ENCODE data around the gene ZMYM4.

The ZMYM4 gene

DNA sequence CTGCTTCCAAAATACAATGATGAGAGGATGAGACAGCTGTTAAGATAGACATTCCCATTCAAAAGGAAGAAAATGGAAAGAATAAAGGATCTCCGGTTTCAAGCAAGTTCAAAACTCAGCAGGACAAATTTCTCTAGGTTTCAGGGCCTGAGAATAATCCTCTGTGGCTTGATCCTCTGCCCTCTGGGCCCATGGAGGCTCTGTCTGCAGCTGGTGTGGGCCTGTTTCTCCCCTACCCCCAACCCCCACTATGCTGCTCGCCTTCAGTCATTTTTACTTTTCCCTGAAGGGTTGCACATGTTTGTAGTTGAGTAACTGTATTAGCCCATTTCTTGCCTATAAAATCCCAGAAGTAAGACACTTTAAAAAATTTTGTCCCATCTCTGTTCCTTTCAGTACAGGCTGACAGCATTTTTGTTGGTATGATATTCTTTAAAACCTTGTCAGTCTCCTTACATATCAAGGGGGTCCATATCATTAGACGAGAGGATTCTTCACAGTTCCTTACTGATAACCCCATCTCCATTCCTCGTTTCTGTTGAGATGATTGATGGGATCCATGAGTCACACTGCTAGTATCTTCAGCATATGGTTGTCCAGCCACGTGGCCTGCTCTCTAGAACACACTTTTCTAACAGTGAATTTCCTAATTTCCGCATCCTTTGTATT, 10.5 kb downstream of the ZMYM4 start:
- DNase-seq (ENCODE audit: low read depth in 2 of 2): no peak

DNA sequence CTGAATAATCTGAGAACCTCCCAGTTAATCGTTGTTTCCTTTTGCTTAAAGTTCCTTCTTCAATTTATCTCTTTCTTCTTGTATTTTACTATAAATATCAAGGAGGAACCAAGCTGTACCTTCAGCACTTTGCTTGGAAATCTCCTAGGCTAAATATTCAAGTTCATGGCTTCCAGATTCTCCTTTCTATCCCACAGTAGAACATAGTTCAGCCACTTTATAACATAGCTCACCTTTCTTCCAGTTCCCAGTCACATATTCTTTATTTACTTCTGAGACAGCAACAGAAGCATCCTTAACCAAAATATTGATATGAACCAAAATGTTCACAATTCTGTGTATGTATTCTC, 11.0 kb downstream of the ZMYM4 start:
- no peak for DNase-seq (ENCODE audit: low read depth in 2 of 2)

DNA sequence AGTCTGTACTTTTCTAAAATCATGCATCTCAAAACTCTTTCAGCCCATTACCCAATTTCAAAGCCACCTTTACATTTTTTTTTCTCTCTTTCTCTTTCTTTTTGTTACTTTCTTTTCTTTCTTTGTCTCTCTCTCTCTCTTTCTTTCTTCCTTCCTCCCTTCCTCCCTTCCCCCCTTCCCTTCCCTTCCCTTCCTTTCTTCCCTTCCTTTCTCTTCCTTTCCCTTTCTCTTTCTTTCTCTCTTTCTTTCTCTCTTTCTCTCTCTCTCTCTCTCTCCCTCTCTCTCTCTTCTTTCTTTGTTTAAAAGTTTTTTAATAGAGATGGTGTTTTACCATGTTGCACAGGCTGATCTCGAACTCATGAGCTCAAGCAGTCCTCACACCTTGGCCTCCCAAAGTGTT, 11.5 kb downstream of the ZMYM4 start:
- DNase-seq (ENCODE audit: low read depth in 2 of 2): no peak

DNA sequence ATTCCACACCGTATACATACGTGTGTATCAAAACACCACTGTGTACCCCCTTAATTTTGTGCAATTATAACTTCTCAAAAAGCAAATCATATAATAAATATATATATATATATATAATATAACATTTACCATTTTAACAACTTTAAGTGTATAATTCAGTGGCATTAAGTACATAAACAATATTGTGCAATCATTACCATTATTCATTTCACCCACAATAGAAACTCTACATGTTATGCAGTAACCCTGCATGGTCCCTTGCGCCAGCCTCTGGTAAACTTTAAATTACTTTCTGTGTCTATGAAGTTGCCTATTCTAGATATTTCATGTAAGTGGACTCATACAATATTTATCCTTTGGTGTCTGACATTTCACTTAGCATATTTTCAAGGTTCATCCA, 13.1 kb downstream of the ZMYM4 start:
- no peak for DNase-seq (ENCODE audit: low read depth in 2 of 2)

- DNase-seq (ENCODE audit: low read depth in 2 of 2): no peak
Measured at GRCh38 chr1:35282172-35282571, 13.7 kb downstream of the ZMYM4 start.

DNA sequence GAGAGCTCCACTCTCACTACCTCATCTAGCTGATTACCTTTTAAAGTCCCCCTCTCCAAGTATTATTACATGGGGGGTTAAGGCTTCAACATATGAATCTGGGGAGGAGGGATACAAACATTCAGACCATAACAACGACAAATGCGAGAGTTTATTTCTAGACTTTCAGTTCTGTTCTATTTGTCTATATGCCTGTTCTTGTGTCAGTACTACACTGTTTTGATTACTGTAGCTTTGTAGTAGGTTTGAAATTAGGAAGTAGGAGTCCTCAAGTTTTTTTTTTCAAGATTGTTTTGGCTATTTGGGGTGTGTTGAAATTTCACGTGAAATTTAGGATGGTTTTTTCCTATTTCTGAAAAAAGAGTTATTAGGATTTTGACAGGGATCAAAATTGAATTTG, 16.3 kb downstream of the ZMYM4 start:
- DNase-seq (ENCODE audit: low read depth in 2 of 2): no peak

- DNase-seq (ENCODE audit: low read depth in 2 of 2): no peak
Measured at GRCh38 chr1:35285771-35286606, 17.5 kb downstream of the ZMYM4 start.

DNA sequence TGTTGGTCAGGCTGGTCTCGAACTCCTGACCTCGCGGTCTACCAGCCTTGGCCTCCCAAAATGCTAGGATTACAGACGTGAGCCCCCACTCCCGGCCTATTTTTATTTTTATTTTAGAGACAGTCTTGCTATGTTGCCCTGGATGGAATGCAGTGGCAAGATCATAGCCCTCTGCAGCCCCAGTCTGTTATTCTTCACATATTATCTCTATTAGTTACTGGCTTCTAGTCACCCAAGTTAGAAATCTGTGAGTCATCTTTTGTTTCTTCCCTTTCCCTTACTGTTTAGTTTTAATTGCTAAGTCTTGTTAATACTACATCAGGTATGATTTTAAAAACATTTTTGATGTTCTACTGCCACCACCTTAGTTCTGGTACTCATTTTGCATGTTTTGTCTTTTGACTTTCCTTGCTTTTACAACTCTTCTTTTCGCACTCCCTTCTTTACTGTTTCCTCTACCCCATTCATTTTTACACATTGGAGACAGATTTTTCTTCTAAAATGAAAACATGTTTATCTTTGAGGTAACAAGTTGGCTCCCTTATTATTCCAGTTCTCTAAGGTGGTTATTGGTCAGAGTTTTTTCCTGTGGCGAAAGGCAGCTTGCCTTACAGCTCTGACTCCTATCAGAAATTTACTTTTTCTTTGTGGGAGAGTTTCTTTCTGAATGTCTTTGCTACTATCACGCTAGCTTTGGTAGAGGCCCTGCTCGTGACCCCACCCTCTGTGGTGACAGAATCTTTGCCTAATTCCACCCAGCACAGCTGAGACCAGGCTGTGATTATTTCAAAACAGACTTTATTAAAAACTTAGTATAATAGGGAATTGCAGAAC, 19.5 kb downstream of the ZMYM4 start:
- no peak for DNase-seq (ENCODE audit: low read depth in 2 of 2)

DNA sequence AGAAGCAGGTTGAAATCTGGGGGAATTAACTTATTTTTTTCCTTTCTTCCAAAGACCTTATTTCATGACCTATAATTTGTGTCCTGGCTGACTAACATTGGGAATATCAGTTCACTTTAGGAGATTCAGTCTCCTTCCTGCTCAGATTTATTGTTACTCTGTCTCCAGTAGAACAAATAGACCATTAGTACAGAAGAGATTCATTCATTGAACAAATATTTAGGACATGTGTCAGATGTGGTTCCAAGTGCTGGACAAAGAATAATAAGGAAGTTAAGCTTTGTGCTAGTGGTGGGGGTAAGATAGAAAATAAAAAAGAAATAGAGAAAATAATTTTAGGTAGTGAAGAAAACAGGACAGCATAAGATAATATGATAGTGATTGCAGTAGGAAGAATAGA, 20.3 kb downstream of the ZMYM4 start:
- DNase-seq (ENCODE audit: low read depth in 2 of 2): no peak

DNA sequence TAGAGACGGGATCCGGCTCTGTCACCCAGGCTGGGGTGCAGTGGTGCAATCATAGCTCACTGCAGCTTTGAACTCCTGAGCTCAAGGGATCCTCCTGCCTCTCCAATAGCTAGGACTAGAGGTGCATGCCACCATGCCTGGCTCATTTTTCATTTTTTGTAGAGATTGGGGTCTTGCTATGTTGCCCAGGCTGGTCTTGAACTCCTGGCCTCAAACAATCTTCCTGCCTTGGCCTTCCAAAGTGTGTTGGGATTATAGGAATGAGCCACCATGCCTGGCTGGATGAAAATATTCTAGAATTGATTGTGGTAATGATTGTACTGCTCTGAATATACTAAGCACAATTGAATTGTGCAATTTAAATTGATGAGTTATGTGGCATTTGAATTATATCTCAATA, 21.9 kb downstream of the ZMYM4 start:
- DNase-seq (ENCODE audit: low read depth in 2 of 2): no peak

DNA sequence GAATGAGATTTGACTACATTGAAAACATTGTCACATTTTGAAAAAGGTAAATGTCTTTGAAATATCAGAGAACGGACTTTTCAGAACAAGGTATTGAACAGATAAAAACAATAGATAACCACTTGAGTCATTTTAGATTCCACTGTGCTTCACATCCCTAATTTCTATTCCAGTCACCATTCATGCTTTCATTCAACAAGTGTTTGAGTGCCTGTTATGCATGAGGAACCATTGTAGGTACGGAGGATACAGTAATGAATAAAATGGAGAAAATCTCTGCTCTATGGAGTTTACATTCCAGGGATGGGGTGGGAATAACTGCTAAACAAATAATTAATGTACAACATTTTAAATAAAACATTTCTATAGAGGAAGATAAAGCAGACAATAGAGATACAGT, 26.3 kb downstream of the ZMYM4 start:
- no peak for DNase-seq (ENCODE audit: low read depth in 2 of 2)

GRCh38 chr1:35297886-35298285, 29.4 kb downstream of the ZMYM4 start:
- DNase-seq (ENCODE audit: low read depth in 2 of 2): no peak

GRCh38 chr1:35298464-35298863, 30.0 kb downstream of the ZMYM4 start:
- DNase-seq (ENCODE audit: low read depth in 2 of 2): no peak

DNA sequence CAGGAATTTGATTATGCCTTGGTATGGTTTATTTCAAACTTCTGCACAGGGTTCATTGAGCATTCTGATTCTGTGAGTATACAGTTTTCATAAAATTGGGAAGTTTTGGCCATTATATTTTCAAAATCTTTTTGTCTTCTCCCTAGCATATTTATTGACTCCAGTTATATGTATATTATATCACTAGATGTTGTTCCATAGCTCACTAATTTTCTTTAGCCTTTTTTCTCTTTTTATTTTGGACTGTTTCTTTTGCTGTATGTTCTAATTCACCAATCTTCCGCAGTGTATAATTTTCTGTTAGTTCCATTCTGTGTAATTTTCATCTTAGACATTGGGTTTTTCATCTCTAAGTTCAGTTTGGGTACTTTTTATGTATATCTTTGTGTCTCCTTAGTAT, 31.9 kb downstream of the ZMYM4 start:
- DNase-seq (ENCODE audit: low read depth in 2 of 2): no peak

GRCh38 chr1:35301674-35302392, 33.3 kb downstream of the ZMYM4 start:
- DNase-seq (ENCODE audit: low read depth in 2 of 2): no peak

DNA sequence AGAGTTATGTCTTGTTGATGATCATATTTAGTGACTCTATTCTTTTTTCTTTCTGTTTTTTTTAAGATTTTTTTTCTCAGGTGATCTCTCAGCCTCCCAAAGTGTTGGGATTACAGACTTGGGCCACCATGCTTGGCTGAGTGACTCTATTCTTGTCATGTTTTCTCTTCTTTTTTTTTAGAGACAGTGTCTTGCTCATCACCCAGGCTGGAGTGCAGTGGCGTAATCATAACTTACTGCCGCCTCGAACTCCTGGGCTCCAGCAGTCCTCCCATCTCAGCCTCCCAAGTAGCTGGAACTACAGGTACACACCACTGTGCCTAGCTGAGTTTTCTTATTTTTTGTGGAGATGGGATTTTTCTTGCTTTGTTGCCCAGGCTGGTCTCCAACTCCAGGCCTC, 36.9 kb downstream of the ZMYM4 start:
- no peak for DNase-seq (ENCODE audit: low read depth in 2 of 2)

DNA sequence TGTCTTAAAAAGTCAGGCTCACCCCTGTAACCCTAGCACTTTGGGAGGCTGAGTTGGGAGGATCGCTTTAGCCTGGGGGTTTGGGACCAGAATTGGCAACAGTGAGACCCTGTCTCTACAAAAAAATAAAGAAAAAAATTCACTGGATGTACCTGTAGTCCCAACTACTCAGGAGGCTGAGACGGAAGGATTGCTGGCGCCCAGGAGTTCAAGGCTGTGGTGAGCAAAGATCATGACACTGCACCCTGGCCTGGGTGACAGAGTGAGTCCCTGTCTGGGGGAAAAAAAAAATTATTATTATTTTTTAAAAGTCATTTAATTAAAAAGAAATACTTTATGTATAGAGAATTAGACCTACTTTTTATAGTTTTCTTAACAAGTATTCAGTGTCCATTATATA, 47.1 kb downstream of the ZMYM4 start:
- no peak for DNase-seq (ENCODE audit: low read depth in 2 of 2)

- DNase-seq (ENCODE audit: low read depth in 2 of 2): no peak
Measured at GRCh38 chr1:35316264-35316663, 47.8 kb downstream of the ZMYM4 start.

- DNase-seq (ENCODE audit: low read depth in 2 of 2): no peak
Measured at GRCh38 chr1:35319988-35320713, 51.6 kb downstream of the ZMYM4 start.

DNA sequence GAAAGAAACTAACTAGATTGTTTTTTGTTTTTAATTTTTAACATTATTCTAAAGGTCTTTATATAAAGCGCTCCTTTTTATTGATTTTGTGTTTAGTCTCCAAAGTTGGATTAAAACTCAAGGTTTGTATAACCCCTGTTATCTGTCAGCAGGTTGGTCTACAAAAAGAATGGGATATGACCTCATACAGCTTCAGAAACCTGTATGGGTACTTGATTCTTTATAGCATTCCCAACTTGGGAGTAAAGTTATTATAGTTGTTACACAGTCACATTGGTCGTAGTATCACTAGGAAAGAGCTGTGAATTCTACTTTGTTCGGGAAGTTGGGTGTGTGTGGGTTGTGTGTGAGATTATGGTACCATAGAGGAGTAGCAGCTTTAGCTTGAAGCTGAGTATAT, 52.4 kb downstream of the ZMYM4 start:
- DNase-seq (ENCODE audit: low read depth in 2 of 2): no peak

GRCh38 chr1:35324486-35324885, 56.0 kb downstream of the ZMYM4 start:
- no peak for DNase-seq (ENCODE audit: low read depth in 2 of 2)
